ENCODE results near the gene PPM1D. TPM values are rescaled to one million over a fixed set of nuclear protein-coding genes. Genes with fewer than 3 reads are reported as not detected.
A peak's percentile ranks its signal among the peaks of the same experiment; 100 is the strongest.
"Not testable (repeated sequence)": the region's sequence is repeated elsewhere in the genome, so short reads cannot be mapped to it uniquely, and the experiment has no call there.

The PPM1D gene
- total RNA-seq, 2 experiments from 2014 or later = 17.8 to 18.8 TPM

DNA sequence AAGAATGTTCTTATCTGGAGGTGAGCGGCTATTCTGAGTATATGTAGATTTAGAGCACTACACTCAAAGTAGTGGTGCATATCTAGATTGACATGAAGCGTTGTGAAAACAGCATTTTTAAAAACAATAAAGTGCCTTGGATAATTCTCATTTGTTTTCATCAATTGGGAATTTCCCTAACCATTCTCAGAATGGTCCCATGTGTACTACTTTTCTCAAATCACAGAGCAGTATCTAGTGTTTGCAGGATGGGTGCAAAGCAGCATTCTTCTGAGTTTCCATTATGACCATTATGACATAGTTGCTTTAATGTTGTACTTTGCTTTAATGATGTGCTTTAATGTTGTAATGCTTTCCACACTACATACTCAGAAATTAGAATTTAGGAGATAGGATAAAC lies 61.5 kb downstream of the PPM1D start:
- Mint-ChIP-seq H3K9me3 (no peaks in the 10 kb centered on the region), H3K27ac (no peak overlapping the region), H3K36me3 (ENCODE audit: low read depth) (peaks cover 26% of the 10 kb centered on the region), H3K4me1 (no peaks in the 10 kb centered on the region), H3K4me3 (no peak overlapping the region), H3K27me3 (no peaks in the 10 kb centered on the region)
- POLR2A ChIA-PET = no interaction called here
- DNase-seq = no peak
- CTCF ChIA-PET = no interaction called here

DNA sequence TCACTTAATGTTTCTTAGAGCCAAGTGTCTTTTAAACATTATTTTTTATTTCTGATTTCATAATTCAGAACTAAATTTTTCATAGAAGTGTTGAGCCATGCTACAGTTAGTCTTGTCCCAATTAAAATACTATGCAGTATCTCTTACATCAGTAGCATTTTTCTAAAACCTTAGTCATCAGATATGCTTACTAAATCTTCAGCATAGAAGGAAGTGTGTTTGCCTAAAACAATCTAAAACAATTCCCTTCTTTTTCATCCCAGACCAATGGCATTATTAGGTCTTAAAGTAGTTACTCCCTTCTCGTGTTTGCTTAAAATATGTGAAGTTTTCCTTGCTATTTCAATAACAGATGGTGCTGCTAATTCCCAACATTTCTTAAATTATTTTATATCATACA lies 64.0 kb downstream of the PPM1D start:
- no peak overlapping the region for H3K4me3 Mint-ChIP-seq
- H3K9me3 Mint-ChIP-seq = no peaks in the 10 kb centered on the region
- peaks cover 16% of the 10 kb centered on the region for H3K36me3 Mint-ChIP-seq (ENCODE audit: low read depth)
- peaks cover 6% of the 10 kb centered on the region for H3K4me1 Mint-ChIP-seq
- H3K27ac Mint-ChIP-seq = no peak overlapping the region
- CTCF ChIA-PET = no interaction called here
- POLR2A ChIA-PET = no interaction called here
- DNase-seq = no peak
- no peaks in the 10 kb centered on the region for H3K27me3 Mint-ChIP-seq

DNA sequence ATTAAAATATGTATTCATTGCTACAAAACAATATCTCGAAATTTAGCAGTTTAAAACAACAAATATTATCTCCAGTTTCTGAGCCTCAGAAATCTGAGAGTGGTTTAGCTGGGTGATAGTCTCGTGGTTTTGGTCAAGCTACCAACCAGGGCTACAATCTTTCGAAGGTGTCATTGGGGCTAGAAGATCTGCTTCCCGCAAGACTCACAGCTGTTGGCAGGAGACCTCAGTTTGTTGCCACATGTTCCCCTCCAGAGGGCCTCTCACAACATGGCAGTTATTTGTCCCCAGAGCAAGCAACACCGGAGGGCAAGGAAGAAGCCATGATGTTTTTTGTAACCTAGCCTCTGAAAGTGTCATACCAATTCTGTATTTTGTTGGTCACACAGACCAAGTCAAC lies 65.6 kb downstream of the PPM1D start:
- H3K27ac Mint-ChIP-seq = no peak overlapping the region
- CTCF ChIA-PET = no interaction called here
- POLR2A ChIA-PET = no interaction called here

DNA sequence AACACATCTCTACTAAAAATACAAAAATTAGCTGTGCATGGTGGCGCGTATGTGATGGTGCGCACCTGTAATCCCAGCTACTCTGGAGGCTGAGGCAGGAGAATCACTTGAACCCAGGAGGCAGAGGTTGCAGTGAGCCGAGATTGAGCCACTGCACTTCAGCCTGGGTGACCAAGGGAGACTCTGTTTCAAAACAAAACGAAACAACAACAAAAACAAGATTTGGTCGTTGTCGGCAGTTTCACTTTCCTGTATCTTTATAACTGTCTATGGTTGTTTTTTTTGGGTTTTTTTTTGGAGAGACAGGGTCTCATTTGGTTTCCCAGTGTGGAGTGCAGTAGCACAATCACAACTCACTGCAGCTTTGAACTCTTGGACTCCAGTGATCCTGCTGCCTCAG lies 68.7 kb downstream of the PPM1D start:
- H3K9me3 Mint-ChIP-seq; H3K27ac Mint-ChIP-seq; CTCF ChIA-PET; DNase-seq; H3K36me3 Mint-ChIP-seq (ENCODE audit: low read depth); H3K4me1 Mint-ChIP-seq; H3K27me3 Mint-ChIP-seq; H3K4me3 Mint-ChIP-seq: not testable (repeated sequence)
- POLR2A ChIA-PET = interaction anchor here (2.9 kb wide), 1 partner anchor 8 kb away, joined by 9 read pairs; the partner anchor contains the start of gene BCAS3

More for the DNA sequence above, 65.6 kb downstream of the PPM1D start:
- Mint-ChIP-seq H3K27me3 (no peaks in the 10 kb centered on the region), H3K4me1 (peaks cover 6% of the 10 kb centered on the region), H3K36me3 (ENCODE audit: low read depth) (peaks cover 16% of the 10 kb centered on the region), H3K9me3 (no peaks in the 10 kb centered on the region), H3K4me3 (no peak overlapping the region)
- DNase-seq = no peak

DNA sequence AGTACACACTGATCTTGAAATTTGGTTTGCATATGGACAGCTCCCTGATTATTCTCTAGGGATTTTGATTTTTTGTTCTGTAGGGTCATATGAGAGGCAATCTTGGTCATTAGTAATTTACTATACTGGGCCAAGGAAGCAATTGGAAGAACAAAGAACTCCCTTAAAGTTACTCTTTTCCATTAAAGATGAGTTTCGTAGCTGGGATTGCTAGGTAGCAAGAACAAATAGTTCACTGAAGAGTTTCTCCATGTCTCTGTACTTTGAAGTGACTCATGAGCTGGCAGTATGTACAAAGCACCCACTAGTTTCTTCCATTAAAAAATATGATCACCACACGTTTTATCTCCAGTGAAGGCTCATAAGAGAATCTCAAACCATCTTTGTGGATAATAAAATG lies 71.5 kb downstream of the PPM1D start:
- ChIA-PET CTCF (no interaction called here), POLR2A (no interaction called here)
- Mint-ChIP-seq H3K4me3 (no peak overlapping the region), H3K27ac (no peak overlapping the region), H3K4me1 (peaks cover 6% of the 10 kb centered on the region), H3K9me3 (peaks cover 4% of the 10 kb centered on the region), H3K27me3 (no peaks in the 10 kb centered on the region), H3K36me3 (ENCODE audit: low read depth) (no peaks in the 10 kb centered on the region)
- no peak for DNase-seq

DNA sequence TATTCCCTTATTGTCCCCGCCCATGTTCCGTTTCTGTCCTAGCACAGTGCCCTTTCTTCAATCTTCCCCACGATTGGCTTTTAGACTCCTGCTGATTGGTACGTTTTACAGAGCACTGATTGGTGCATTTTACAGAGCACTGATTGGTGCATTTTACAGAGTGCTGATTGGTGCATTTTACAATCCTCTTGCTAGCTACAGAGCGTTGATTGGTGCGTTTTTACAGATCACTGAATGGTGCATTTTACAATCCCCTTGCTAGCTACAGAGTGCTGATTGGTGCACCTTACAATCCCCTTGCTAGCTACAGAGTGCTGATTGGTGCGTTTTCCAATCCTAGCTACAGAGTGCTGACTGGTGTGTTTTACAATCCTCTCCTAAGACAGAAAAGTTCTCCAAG lies 74.6 kb downstream of the PPM1D start:
- H3K36me3 Mint-ChIP-seq (ENCODE audit: low read depth); POLR2A ChIA-PET: not testable (repeated sequence)

DNA sequence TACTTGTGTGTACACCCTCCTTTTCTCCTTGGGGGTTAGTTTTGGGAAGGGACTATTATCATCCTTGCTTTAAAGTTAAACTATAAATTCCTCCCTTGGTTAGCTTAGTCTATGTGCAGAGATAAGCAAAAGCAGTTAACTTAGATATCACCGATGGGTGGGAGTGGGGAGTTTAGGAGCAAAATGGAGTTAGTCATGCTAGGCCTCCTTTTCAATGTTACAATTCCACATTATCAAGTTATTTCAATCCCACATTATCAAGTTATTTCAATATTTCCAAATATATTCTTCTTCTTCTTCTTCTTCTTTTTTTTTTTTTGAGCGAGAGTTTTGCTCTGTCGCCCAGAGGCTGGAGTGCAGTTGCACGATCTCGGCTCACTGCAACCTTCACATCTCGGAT lies 76.0 kb downstream of the PPM1D start:
- ChIA-PET CTCF (no interaction called here), POLR2A (interaction anchor here (2.0 kb wide), 1 partner anchor 284 kb away, joined by 9 read pairs; the partner anchor contains the start of gene USP32)
- no peak overlapping the region for H3K27ac Mint-ChIP-seq
- H3K4me1 Mint-ChIP-seq = peaks cover 16% of the 10 kb centered on the region
- no peak for DNase-seq
- no peaks in the 10 kb centered on the region for H3K27me3 Mint-ChIP-seq
- no peaks in the 10 kb centered on the region for H3K36me3 Mint-ChIP-seq (ENCODE audit: low read depth)
- H3K4me3 Mint-ChIP-seq = peak overlapping the region; percentile 35
- H3K9me3 Mint-ChIP-seq = peaks cover 4% of the 10 kb centered on the region

More for the DNA sequence above, 74.6 kb downstream of the PPM1D start:
- H3K27me3 Mint-ChIP-seq, H3K9me3 Mint-ChIP-seq, H3K4me3 Mint-ChIP-seq, DNase-seq: not testable (repeated sequence)
- CTCF ChIA-PET = interaction anchor here (1.6 kb wide), 1 partner anchor 15 kb away, joined by 3 read pairs; no protein-coding TSS in a partner anchor
- Mint-ChIP-seq H3K27ac (peak overlapping the region; percentile 14), H3K4me1 (peaks cover 16% of the 10 kb centered on the region)

DNA sequence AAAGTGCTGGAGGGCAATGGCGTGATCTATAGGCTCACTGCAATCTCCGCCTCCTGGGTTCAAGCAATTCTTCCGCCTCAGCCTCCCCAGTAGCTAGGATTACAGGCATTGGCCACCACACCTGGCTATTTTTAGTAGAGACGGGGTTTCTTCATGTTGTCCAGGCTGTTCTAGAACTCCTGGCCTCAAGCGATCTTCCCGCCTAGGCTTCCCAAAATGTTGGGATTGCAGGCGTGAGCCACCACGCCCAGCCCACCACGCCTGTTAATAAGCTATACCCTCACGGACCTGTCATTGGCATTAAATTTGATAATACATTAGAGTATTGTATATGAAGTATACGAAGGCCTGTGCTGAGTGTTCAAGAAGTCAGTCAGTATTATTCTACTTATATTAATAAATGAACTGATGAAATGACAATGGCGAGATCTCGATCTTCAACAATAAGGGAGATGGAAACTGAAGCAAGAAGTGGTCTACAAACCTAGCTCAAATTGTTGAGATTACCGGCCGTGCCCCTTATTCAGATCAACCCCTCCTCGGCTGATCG lies 76.8 kb downstream of the PPM1D start:
- Mint-ChIP-seq H3K4me1 (peaks cover 16% of the 10 kb centered on the region), H3K4me3 (peak overlapping the region; percentile 86), H3K9me3 (peaks cover 4% of the 10 kb centered on the region), H3K36me3 (ENCODE audit: low read depth) (no peaks in the 10 kb centered on the region), H3K27ac (peak overlapping the region; percentile 69), H3K27me3 (no peaks in the 10 kb centered on the region)
- ChIA-PET POLR2A (interaction anchor here (0.8 to 2.0 kb wide), 10 partner anchors 9 to 1387 kb away, joined by 3 to 17 read pairs (median 4); partner anchors contain the start of genes BRIP1, PPM1D and USP32), CTCF (interaction anchor here (0.6 to 1.2 kb wide), 4 partner anchors 10 to 77 kb away, joined by 3 to 5 read pairs (median 3); partner anchors contain the start of gene PPM1D)
- DNase-seq = no peak

DNA sequence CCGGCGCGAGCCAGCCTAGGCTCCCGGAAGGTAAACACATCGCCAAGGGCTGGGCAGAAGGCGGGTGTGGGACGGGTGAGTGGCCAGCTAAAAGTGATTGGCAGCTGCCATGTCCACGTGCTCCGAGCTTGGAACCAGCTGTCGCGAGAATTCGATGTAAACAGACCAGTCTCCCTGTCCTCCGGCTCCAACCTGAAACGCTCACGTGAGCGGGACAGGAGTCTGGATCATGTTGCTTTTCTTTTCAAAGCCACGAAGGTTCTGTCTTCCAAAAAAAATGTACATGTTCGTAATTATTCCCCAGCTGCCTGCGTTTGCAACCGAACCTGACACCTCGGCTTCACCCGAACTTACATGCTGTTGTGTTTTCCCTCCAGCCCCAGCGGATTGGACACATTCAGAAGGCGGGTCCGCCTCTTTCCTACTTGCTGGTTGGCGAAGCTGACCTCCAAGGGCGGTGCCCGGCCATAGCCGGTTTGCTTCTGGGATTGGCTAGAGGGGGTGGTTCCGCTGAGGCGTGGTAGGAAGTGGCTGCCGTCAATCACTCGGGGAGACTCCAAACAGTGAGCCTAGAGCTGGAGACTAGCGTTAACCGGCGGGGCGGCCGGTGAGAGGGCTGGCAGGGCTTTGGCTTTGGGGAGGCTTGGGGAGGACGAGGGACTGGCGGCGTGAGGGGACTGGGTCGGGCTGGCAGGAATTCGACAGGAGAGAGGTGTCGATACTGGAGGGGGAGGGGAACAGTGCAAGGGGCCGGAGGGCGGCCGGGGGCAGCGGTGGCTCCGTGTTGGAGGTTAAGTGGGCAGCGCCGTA lies 77.5 kb downstream of the PPM1D start, which contains the start of gene BCAS3:
Gene BCAS3, plus strand, starts transcription at position 544 of the 810 bp plus-strand sequence.
- Mint-ChIP-seq H3K27me3 (no peaks in the 10 kb centered on the region), H3K4me3 (peak within 1 kb of the TSS; percentile 86), H3K27ac (peak within 1 kb of the TSS; percentile 69), H3K36me3 (ENCODE audit: low read depth) (no peaks in the 10 kb centered on the region), H3K9me3 (peaks cover 4% of the 10 kb centered on the region), H3K4me1 (peaks cover 16% of the 10 kb centered on the region)
- DNase-seq = peak; percentile 98
- ChIA-PET POLR2A (interaction anchor here (0.8 to 2.0 kb wide), 10 partner anchors 9 to 1387 kb away, joined by 3 to 17 read pairs (median 4); partner anchors contain the start of genes BRIP1, PPM1D and USP32), CTCF (interaction anchor here (0.6 to 1.2 kb wide), 5 partner anchors 9 to 78 kb away, joined by 3 to 5 read pairs (median 3); partner anchors contain the start of gene PPM1D)

DNA sequence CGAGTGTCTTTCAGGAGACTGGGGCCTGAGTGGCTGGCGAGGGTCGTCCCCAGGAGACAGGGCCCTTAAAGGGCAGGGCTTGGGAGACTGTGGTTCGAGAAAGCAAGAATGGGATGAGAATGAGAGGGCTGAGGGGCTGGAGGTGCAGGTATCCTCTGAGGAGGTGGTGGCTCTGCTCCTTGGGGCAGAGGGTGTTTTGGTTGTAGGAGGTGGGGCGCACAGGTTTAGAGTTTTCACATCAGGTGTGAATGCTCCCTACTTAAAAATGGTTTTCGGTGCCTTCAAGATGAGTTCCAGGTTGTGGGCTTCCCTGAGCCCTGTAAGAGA lies 78.1 kb downstream of the PPM1D start:
- Mint-ChIP-seq H3K27ac (peak overlapping the region; percentile 69), H3K4me3 (peak overlapping the region; percentile 86), H3K4me1 (peaks cover 16% of the 10 kb centered on the region), H3K27me3 (no peaks in the 10 kb centered on the region), H3K36me3 (ENCODE audit: low read depth) (no peaks in the 10 kb centered on the region), H3K9me3 (peaks cover 4% of the 10 kb centered on the region)
- DNase-seq = no peak
- ChIA-PET CTCF (interaction anchor here (0.9 to 1.1 kb wide), 2 partner anchors 32 to 78 kb away, joined by 3 to 5 read pairs; partner anchors contain the start of gene PPM1D), POLR2A (interaction anchor here (0.9 to 2.0 kb wide), 6 partner anchors 10 to 1386 kb away, joined by 3 to 17 read pairs (median 6); partner anchors contain the start of genes PPM1D and USP32)

DNA sequence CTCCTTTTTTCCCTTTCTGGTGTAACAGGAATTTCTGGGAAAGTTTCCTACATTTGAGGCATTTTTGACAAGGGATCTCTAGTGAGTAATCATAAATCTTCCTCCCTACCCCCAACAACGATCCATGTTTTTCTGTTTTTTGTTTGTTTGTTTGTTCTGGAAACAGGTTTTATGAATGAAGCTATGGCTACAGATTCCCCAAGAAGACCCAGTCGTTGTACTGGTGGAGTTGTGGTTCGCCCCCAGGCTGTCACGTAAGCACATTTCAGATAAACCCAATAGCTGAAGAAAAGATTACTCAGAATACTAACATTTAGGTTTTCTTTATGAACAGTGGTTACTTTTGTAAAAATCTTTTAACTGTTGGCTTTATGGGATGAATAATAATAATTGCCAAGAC lies 79.3 kb downstream of the PPM1D start:
- H3K9me3 Mint-ChIP-seq = peaks cover 4% of the 10 kb centered on the region
- ChIA-PET CTCF (no interaction called here), POLR2A (interaction anchor here (0.9 kb wide), 1 partner anchor 79 kb away, joined by 4 read pairs; the partner anchor contains the start of gene PPM1D)
- no peaks in the 10 kb centered on the region for H3K27me3 Mint-ChIP-seq
- peak overlapping the region; percentile 50 for H3K4me3 Mint-ChIP-seq
- H3K36me3 Mint-ChIP-seq (ENCODE audit: low read depth) = no peaks in the 10 kb centered on the region
- no peak overlapping the region for H3K27ac Mint-ChIP-seq
- peaks cover 16% of the 10 kb centered on the region for H3K4me1 Mint-ChIP-seq
- DNase-seq = no peak

DNA sequence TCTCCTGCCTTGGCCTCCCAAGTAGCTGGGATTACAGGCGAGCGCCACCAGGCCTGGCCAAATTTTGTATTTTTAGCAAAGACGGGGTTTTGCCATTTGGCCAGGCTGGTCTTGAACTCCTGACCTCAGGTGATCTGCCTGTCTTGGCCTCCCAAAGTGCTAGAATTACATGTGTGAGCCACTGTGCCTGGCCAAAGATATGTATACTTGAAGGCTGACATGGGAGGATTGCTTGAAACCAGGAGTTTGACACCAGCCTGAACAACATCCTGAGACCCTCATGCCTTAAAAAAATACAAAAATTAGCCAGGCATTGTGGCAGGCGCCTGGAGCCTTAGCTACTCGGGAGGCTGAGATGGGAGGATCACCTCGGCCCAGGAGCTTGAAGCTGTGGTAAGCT lies 80.8 kb downstream of the PPM1D start:
- POLR2A ChIA-PET = interaction anchor here (0.9 kb wide), 1 partner anchor 81 kb away, joined by 4 read pairs; no protein-coding TSS in a partner anchor
- Mint-ChIP-seq H3K27me3 (no peaks in the 10 kb centered on the region), H3K36me3 (ENCODE audit: low read depth) (no peaks in the 10 kb centered on the region), H3K27ac (no peak overlapping the region), H3K4me1 (peaks cover 16% of the 10 kb centered on the region), H3K4me3 (no peak overlapping the region), H3K9me3 (no peaks in the 10 kb centered on the region)
- DNase-seq = no peak
- CTCF ChIA-PET = no interaction called here

DNA sequence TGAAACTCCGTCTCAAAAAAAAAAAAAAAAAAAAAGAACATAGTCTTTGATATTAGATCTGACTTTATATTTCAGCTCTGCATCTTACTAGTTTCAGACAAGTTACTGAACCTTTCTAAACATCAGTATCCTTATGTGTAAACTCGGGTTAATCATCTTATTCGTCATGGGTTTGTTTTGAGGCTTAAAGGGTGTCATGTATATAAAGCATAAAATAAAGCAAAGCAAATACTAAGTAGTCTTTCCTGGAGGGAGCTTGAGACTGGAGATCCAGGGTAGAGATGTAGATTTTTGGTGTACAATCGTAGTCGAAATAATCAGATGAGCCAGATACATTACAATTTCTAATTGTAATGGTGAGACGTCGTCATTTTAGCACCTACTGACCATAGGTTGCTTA lies 85.4 kb downstream of the PPM1D start:
- Mint-ChIP-seq H3K27ac (no peak overlapping the region), H3K27me3 (no peaks in the 10 kb centered on the region), H3K36me3 (ENCODE audit: low read depth) (no peaks in the 10 kb centered on the region), H3K4me1 (no peaks in the 10 kb centered on the region), H3K9me3 (no peaks in the 10 kb centered on the region), H3K4me3 (no peak overlapping the region)
- no peak for DNase-seq
- ChIA-PET POLR2A (no interaction called here), CTCF (interaction anchor here (0.6 kb wide), 1 partner anchor 439 kb away, joined by 3 read pairs; no protein-coding TSS in a partner anchor)

Data from activated CD4-positive, alpha-beta memory T cell treated with anti-CD3 and anti-CD28 coated beads, Interleukin-2, amount 10 ng/mL, durations not matched to agents 7 days and 5 days (primary cell).